Thyroid gland (tissue), 4 donors: ENCODE measurements around the gene GRM1. TPM values are rescaled to one million over a fixed set of nuclear protein-coding genes. Genes with fewer than 3 reads are reported as not detected.

Experiments
- DNase-seq, 2 donors: peaks; one replicate each; pipeline ENCODE4 v3.0.0-alpha.2; 2019
- H3K27ac ChIP-seq, 3 donors: fragments of 200-600 bp; sonication (generic); 1 replicate in 2 of 3; 2 replicates in 1 of 3; pipeline ENCODE4 v1.5.1; 2016 to 2019; ENCODE audit warnings: mild to moderate bottlenecking in 1 of 3, moderate library complexity in 1 of 3
- H3K27me3 ChIP-seq: fragments of 200-600 bp; sonication (generic); one replicate; pipeline ENCODE4 v1.5.1; 2019
- H3K36me3 ChIP-seq, 2 donors: fragments of 200-600 bp; sonication (generic); one replicate each; pipeline ENCODE4 v1.5.1; 2016 to 2019
- H3K4me1 ChIP-seq, 2 donors: fragments of 200-600 bp; sonication (generic); one replicate each; pipeline ENCODE4 v1.5.1; 2017 to 2019
- H3K4me3 ChIP-seq, 3 donors: fragments of 200-600 bp; sonication (generic); replicated peaks in 1 of 3; 1 replicate in 2 of 3; 2 replicates in 1 of 3; pipeline ENCODE4 v1.5.1; 2016; ENCODE audit warnings: mild to moderate bottlenecking in 1 of 3
- H3K9me3 ChIP-seq: fragments of 200-600 bp; sonication (generic); one replicate; pipeline ENCODE4 v1.5.1; 2017
- CTCF ChIP-seq, 6 experiments: fragments of 200-600 bp in 3 of 6; fragments of 450-650 bp in 3 of 6; sonication (generic) in 3 of 6; IDR thresholded peaks; one replicate each; pipeline ENCODE4 v1.5.1; 2016 to 2019; ENCODE audit warnings: antibody characterized with exemption in 6 of 6, mild to moderate bottlenecking in 2 of 6, inconsistent platforms in 1 of 6, moderate library complexity in 1 of 6
- POLR2A ChIP-seq, 2 donors: fragments of 450-650 bp; IDR thresholded peaks; one replicate each; pipeline ENCODE4 v1.6.1; 2017; ENCODE audit warnings: antibody characterized with exemption in 2 of 2, mild to moderate bottlenecking in 2 of 2, moderate library complexity in 1 of 2
- WGBS, 2 donors: methylation state at CpG; one replicate each; pipeline ENCODE4 v1.1.5; 2017; 5-methylcytosine and 5-hydroxymethylcytosine counted together
- intact Hi-C: fragments of 100-400 bp; cut with DNase I; formaldehyde crosslinking; loops from one replicate; pipeline ENCODE4 v1.15.1; 2023
- total RNA-seq, 4 donors: library from RNA; depleted of rRNA; stranded (reverse); fragments of >200 nt; gene quantifications; one replicate each; pipeline ENCODE4 v1.2.3, GENCODE V29; 2016

GRM1 gene
- total RNA-seq, 4 donors from 2014 or later, result 0.29 to 2.5 (median 0.48) TPM

- TF ChIP-seq CTCF (IDR thresholded peaks at IDR 0.05), result no peak
- TF ChIP-seq POLR2A (IDR thresholded peaks at IDR 0.05), result no peak
- 44 to 54% methylated on average over 15 of the region's 15 CpGs for WGBS, 2 donors
- no peaks in the 10 kb centered on the region for H3K27me3 ChIP-seq
- H3K36me3 ChIP-seq, result no peaks in the 10 kb centered on the region
- H3K27ac ChIP-seq, result no peak overlapping the region
- no peak for DNase-seq
- H3K4me1 ChIP-seq, result peaks cover 0 to 9% of the 10 kb centered on the region in 2 donors
- intact Hi-C loops, result no loop called here
- peak overlapping the region in 2 of 3 donors; percentile 9 to 31 for H3K4me3 ChIP-seq
- no peaks in the 10 kb centered on the region for H3K9me3 ChIP-seq
Measured at GRCh38 chr6:146434732-146435390, 406.0 kb downstream of the GRM1 start.

GRCh38 chr6:146441907-146442306 is 413.0 kb downstream of the GRM1 start:
- Histone ChIP-seq H3K9me3 (no peaks in the 10 kb centered on the region), H3K4me3 (no peak overlapping the region), H3K27me3 (no peaks in the 10 kb centered on the region), H3K4me1 (no peaks in the 10 kb centered on the region), H3K27ac (no peak overlapping the region), H3K36me3 (no peaks in the 10 kb centered on the region)
- TF ChIP-seq CTCF (IDR thresholded peaks at IDR 0.05), result no peak
- no peak for TF ChIP-seq POLR2A (IDR thresholded peaks at IDR 0.05)
- WGBS, 2 donors, result 89 to 94% methylated on average over 2 of the region's 2 CpGs
- intact Hi-C loops, result no loop called here
- no peak for DNase-seq

GRCh38 chr6:146444189-146444588 is 415.3 kb downstream of the GRM1 start:
- H3K36me3 ChIP-seq, result no peaks in the 10 kb centered on the region
- DNase-seq, result no peak
- TF ChIP-seq POLR2A (IDR thresholded peaks at IDR 0.05) (no peak), CTCF (IDR thresholded peaks at IDR 0.05) (no peak)
- H3K27ac ChIP-seq, result no peak overlapping the region
- H3K9me3 ChIP-seq, result no peaks in the 10 kb centered on the region
- H3K4me3 ChIP-seq, result no peak overlapping the region
- H3K4me1 ChIP-seq, result no peaks in the 10 kb centered on the region
- WGBS, 2 donors, result 48 to 57% methylated on average over 5 of the region's 5 CpGs
- intact Hi-C loops, result no loop called here
- no peaks in the 10 kb centered on the region for H3K27me3 ChIP-seq

GRCh38 chr6:146445233-146445632 is 416.4 kb downstream of the GRM1 start:
- no peak for TF ChIP-seq POLR2A (IDR thresholded peaks at IDR 0.05)
- no peak for TF ChIP-seq CTCF (IDR thresholded peaks at IDR 0.05)
- Histone ChIP-seq H3K27me3 (no peaks in the 10 kb centered on the region), H3K9me3 (no peaks in the 10 kb centered on the region), H3K4me3 (no peak overlapping the region), H3K4me1 (no peaks in the 10 kb centered on the region), H3K36me3 (no peaks in the 10 kb centered on the region), H3K27ac (no peak overlapping the region)
- WGBS, 2 donors, result 93 to 96% methylated on average over 4 of the region's 4 CpGs
- no peak for DNase-seq
- intact Hi-C loops, result no loop called here

- Histone ChIP-seq H3K36me3 (no peaks in the 10 kb centered on the region), H3K27me3 (no peaks in the 10 kb centered on the region), H3K27ac (no peak overlapping the region), H3K4me3 (no peak overlapping the region), H3K4me1 (no peaks in the 10 kb centered on the region), H3K9me3 (no peaks in the 10 kb centered on the region)
- DNase-seq, result no peak
- WGBS, 2 donors, result 63 to 64% methylated on average over 1 of the region's 1 CpG
- TF ChIP-seq POLR2A (IDR thresholded peaks at IDR 0.05) (no peak), CTCF (IDR thresholded peaks at IDR 0.05) (no peak)
- intact Hi-C loops, result no loop called here
Measured at GRCh38 chr6:146456886-146457285, 428.0 kb downstream of the GRM1 start.
